AG04450 (cell line): ENCODE results near the gene FAM209B. TPM values are rescaled to one million over a fixed set of nuclear protein-coding genes. Genes with fewer than 3 reads are reported as not detected.
"Not testable (repeated sequence)": the region's sequence is repeated elsewhere in the genome, so short reads cannot be mapped to it uniquely, and the experiment has no call there.

Source experiments
- CTCF ChIA-PET: fragments of 300-600, 350-600 bp; formaldehyde crosslinking; extraction: SDS; loops from one replicate; lab custom pipeline; 2022; ENCODE audit warnings: antibody characterized with exemption, inconsistent platforms; lab: Charles Lee
- POLR2A ChIA-PET: fragments of 350-600 bp; formaldehyde crosslinking; extraction: SDS; loops from one replicate; lab custom pipeline; 2021; ENCODE audit warnings: antibody characterized with exemption, inconsistent platforms; lab: Yijun Ruan, JAX
- DNase-seq: peaks from one replicate; pipeline ENCODE4 v3.0.0-alpha.2; 2011; ENCODE audit warnings: low read depth, low spot score
- H3K27ac ChIP-seq: one replicate; pipeline ENCODE4 v1.5.1; 2012; ENCODE audit warnings: low read depth, low read length, control low read depth
- H3K27me3 ChIP-seq: one replicate; pipeline ENCODE4 v1.6.0; 2012; ENCODE audit warnings: low read length; ENCODE audit not compliant: control insufficient read depth, insufficient read depth
- H3K4me3 ChIP-seq: 2 replicates; pipeline ENCODE4 v1.5.1; 2011; ENCODE audit warnings: mild to moderate bottlenecking, low read depth, low read length, control low read depth
- H3K9me3 ChIP-seq: 2 replicates; pipeline ENCODE4 v1.5.1; 2012; ENCODE audit warnings: low read length; ENCODE audit not compliant: control insufficient read depth, insufficient read depth
- CTCF ChIP-seq: IDR thresholded peaks from 2 replicates; pipeline ENCODE4 v1.5.1; 2011; ENCODE audit warnings: low read depth, low read length, control low read depth, inconsistent platforms
- polyA minus RNA-seq: library from RNA; depleted of rRNA, polyadenylated mRNA; stranded (reverse); fragments of >200 nt; gene quantifications from 2 replicates; pipeline ENCODE4 v1.2.3, GENCODE V29; 2011; rRNA and poly(A)+ RNA removed
- polyA plus RNA-seq: library from polyadenylated mRNA; depleted of rRNA; stranded (reverse); fragments of >200 nt; gene quantifications from 2 replicates; pipeline ENCODE4 v1.2.3, GENCODE V29; 2011; rRNA removed

Gene FAM209B
- polyA plus RNA-seq, result 0.35 TPM in 1 of 2 replicates, not detected in the other
- polyA minus RNA-seq, result 0.37 TPM in 1 of 2 replicates, not detected in the other

GRCh38 chr20:56532946-56533345, at the start of gene FAM209B:
FAM209B (plus strand) TSS chr20:56533246; CDS start chr20:56533342, 96 bp downstream.
- DNase-seq, H3K27me3 ChIP-seq, POLR2A ChIA-PET, H3K27ac ChIP-seq, H3K4me3 ChIP-seq, H3K9me3 ChIP-seq: not testable (repeated sequence)
- CTCF ChIA-PET, result interaction anchor here (0.6 kb wide), 1 partner anchor 17 kb away, joined by 3 read pairs; no protein-coding TSS in a partner anchor

- no peak for DNase-seq
- H3K9me3 ChIP-seq, result no peaks in the 10 kb centered on the region
- ChIA-PET POLR2A (no interaction called here), CTCF (interaction anchor here (0.9 kb wide), 1 partner anchor 85 kb away, joined by 4 read pairs; no protein-coding TSS in a partner anchor)
- H3K27me3 ChIP-seq, result no peaks in the 10 kb centered on the region
- H3K4me3 ChIP-seq, result no peak overlapping the region
- H3K27ac ChIP-seq, result no peak overlapping the region
- TF ChIP-seq CTCF, result no peak
Measured at GRCh38 chr20:56483970-56484369, 49.1 kb upstream of the FAM209B start.

GRCh38 chr20:56487216-56487615, 45.8 kb upstream of the FAM209B start:
- H3K4me3 ChIP-seq, result no peak overlapping the region
- TF ChIP-seq CTCF, result no peak
- H3K27ac ChIP-seq, result no peak overlapping the region
- DNase-seq, result no peak
- H3K27me3 ChIP-seq, result no peaks in the 10 kb centered on the region
- CTCF ChIA-PET, result no interaction called here
- no peaks in the 10 kb centered on the region for H3K9me3 ChIP-seq
- POLR2A ChIA-PET, result no interaction called here

- Histone ChIP-seq H3K4me3 (no peak overlapping the region), H3K9me3 (no peaks in the 10 kb centered on the region), H3K27ac (no peak overlapping the region), H3K27me3 (no peaks in the 10 kb centered on the region)
- POLR2A ChIA-PET, result no interaction called here
- no peak for DNase-seq
- CTCF ChIA-PET, result no interaction called here
- TF ChIP-seq CTCF, result no peak
Measured at GRCh38 chr20:56488566-56488965, 44.5 kb upstream of the FAM209B start.

GRCh38 chr20:56501116-56501515, 31.9 kb upstream of the FAM209B start:
- no peak for TF ChIP-seq CTCF
- ChIA-PET CTCF (no interaction called here), POLR2A (no interaction called here)
- no peak for DNase-seq
- no peaks in the 10 kb centered on the region for H3K9me3 ChIP-seq
- H3K4me3 ChIP-seq, result no peak overlapping the region
- H3K27me3 ChIP-seq, result no peaks in the 10 kb centered on the region
- no peak overlapping the region for H3K27ac ChIP-seq
